K562 (cell line): Measurements from ENCODE around the gene KCTD6. TPM values are rescaled to one million over a fixed set of nuclear protein-coding genes. Genes with fewer than 3 reads are reported as not detected.

Experiments used
- ATAC-seq: fragments of 200-7000 bp; cut with Tn5 transposase; 3 replicates; pipeline ENCODE4 v1.9.1; 2020; ENCODE audit warnings: moderate library complexity
- BruUV-seq: library from RNA; stranded (reverse); fragments of 400-500 nt; replicated peaks from 2 replicates; lab custom pipeline; 2021; lab: Mats Ljungman, UMichigan
- CTCF ChIA-PET: fragments of 300-600 bp; formaldehyde crosslinking; extraction: SDS; loops from one replicate; lab custom pipeline; 2021; ENCODE audit warnings: low intra/inter-chr PET ratio; lab: Yijun Ruan, JAX
- POLR2A ChIA-PET: fragments of 300-600, 350-650 bp; sonication (Branson Sonifier 250); formaldehyde crosslinking; extraction: SDS; loops from one replicate; lab custom pipeline; 2021; ENCODE audit warnings: antibody characterized with exemption, inconsistent platforms; lab: Yijun Ruan, JAX
- DNase-seq, 4 experiments: peaks; one replicate each; pipeline versions ENCODE4 v3.0.0 to v3.0.0-alpha.2; 2011 to 2018; ENCODE audit warnings: low spot score in 3 of 4, mixed read lengths in 3 of 4; ENCODE audit errors: extremely low read depth in 1 of 4
- FAIRE-seq: peaks from 2 replicates; lab custom pipeline; 2011; peaks lifted over from hg19 to GRCh38; lab: Jason Lieb, UNC
- H2AFZ ChIP-seq: 2 replicates; pipeline ENCODE4 v1.6.0; 2011; ENCODE audit warnings: low read depth, low read length, control low read depth, inconsistent platforms
- H3K27ac ChIP-seq: fragments of 200-600 bp; 3 replicates; pipeline ENCODE4 v1.8.0; 2011; ENCODE audit warnings: low read depth, mild to moderate bottlenecking, control low read depth, inconsistent platforms, low read length, moderate library complexity, mixed read lengths; ENCODE audit errors: extremely low read depth
- H3K27me3 ChIP-seq, 2 experiments: fragments of 300-600 bp in 1 of 2; 2 replicates in 1 of 2; 3 replicates in 1 of 2; pipeline versions ENCODE4 v1.6.0 to v1.8.0; 2011; ENCODE audit warnings: inconsistent platforms in 2 of 2, low read length in 2 of 2, mild to moderate bottlenecking in 1 of 2, mixed read lengths in 1 of 2, moderate library complexity in 1 of 2; ENCODE audit not compliant: control insufficient read depth in 2 of 2, insufficient read depth in 2 of 2
- H3K36me3 ChIP-seq: fragments of 300-600 bp; 3 replicates; pipeline ENCODE4 v1.8.0; 2011; ENCODE audit warnings: mild to moderate bottlenecking, low read length, inconsistent platforms; ENCODE audit not compliant: control insufficient read depth, insufficient read depth
- H3K4me1 ChIP-seq, 2 experiments: fragments of 200-600 bp in 1 of 2; replicated peaks in 1 of 2; 2 replicates in 1 of 2; 3 replicates in 1 of 2; pipeline versions ENCODE4 v1.5.1 to v1.8.0; 2011; ENCODE audit warnings: inconsistent platforms in 2 of 2, low read length in 2 of 2, mild to moderate bottlenecking in 1 of 2, mixed read lengths in 1 of 2, moderate library complexity in 1 of 2; ENCODE audit not compliant: control insufficient read depth in 2 of 2, insufficient read depth in 2 of 2
- H3K4me2 ChIP-seq: 2 replicates; pipeline ENCODE4 v1.6.1; 2011; ENCODE audit warnings: low read length, control low read depth, inconsistent platforms, mixed read lengths; ENCODE audit not compliant: insufficient read depth
- H3K4me3 ChIP-seq: fragments of 200-600 bp; sonication (generic), shearing (Covaris generic); 2 replicates; pipeline ENCODE4 v1.5.1; 2016; ENCODE audit warnings: control low read depth, inconsistent platforms
- H3K79me2 ChIP-seq: fragments of 200-600 bp; 3 replicates; pipeline ENCODE4 v1.8.0; 2011; ENCODE audit warnings: low read length, inconsistent platforms; ENCODE audit not compliant: control insufficient read depth, insufficient read depth
- H3K9ac ChIP-seq, 2 experiments: 2 replicates each; pipeline versions ENCODE4 v1.6.0 to v1.6.1; 2011; ENCODE audit warnings: low read depth in 2 of 2, low read length in 2 of 2, control low read depth in 1 of 2, inconsistent platforms in 1 of 2, mild to moderate bottlenecking in 1 of 2, mixed read lengths in 1 of 2; ENCODE audit not compliant: insufficient read depth in 1 of 2
- H3K9me1 ChIP-seq: one replicate; pipeline ENCODE4 v1.6.0; 2011; ENCODE audit warnings: inconsistent platforms, mild to moderate bottlenecking, low read length, moderate library complexity; ENCODE audit not compliant: control insufficient read depth, insufficient read depth
- H3K9me3 ChIP-seq: replicated peaks from 2 replicates; pipeline ENCODE4 v1.5.1; 2011; ENCODE audit warnings: low read depth, low read length, inconsistent platforms; ENCODE audit not compliant: control insufficient read depth, insufficient read depth
- H4K20me1 ChIP-seq: replicated peaks from 2 replicates; pipeline ENCODE4 v1.6.1; 2011; ENCODE audit warnings: low read length, inconsistent platforms, mixed read lengths; ENCODE audit not compliant: control insufficient read depth, insufficient read depth
- ARID2 ChIP-seq: fragments of 450-650 bp; IDR thresholded peaks from 2 replicates; pipeline ENCODE4 v1.6.1; 2017; ENCODE audit warnings: antibody characterized with exemption, mild to moderate bottlenecking
- CREB3 ChIP-seq: fragments of 450-650 bp; conservative IDR thresholded peaks from 2 replicates; pipeline ENCODE4 v1.6.1; 2016; ENCODE audit warnings: missing genetic modification characterization, low read depth, mild to moderate bottlenecking, missing compliant biosample characterization, moderate library complexity
- EZH2 ChIP-seq: IDR thresholded peaks from 2 replicates; pipeline ENCODE4 v1.6.1; 2012; ENCODE audit warnings: low read depth, mild to moderate bottlenecking, inconsistent platforms, low read length, borderline replicate concordance
- GABPA ChIP-seq: fragments of 200-800 bp; sonication (Bioruptor generic); conservative IDR thresholded peaks from 2 replicates; pipeline ENCODE4 v1.6.1; 2016; ENCODE audit warnings: low read depth, missing genetic modification characterization, missing compliant biosample characterization
- MCM7 ChIP-seq, 2 experiments: fragments of 450-650 bp; IDR thresholded peaks; 2 replicates each; pipeline ENCODE4 v1.6.1; 2016 to 2018
- NFIC ChIP-seq: fragments of 450-650 bp; IDR thresholded peaks from 2 replicates; pipeline ENCODE4 v1.6.1; 2017; ENCODE audit warnings: mild to moderate bottlenecking, inconsistent platforms
- NR1H2 ChIP-seq: sonication (generic); formaldehyde crosslinking; IDR thresholded peaks from 2 replicates; pipeline ENCODE4 v1.4.0; 2020; ENCODE audit warnings: mild to moderate bottlenecking, missing genetic modification reagents
- RBM34 ChIP-seq: fragments of 200-400 bp; formaldehyde crosslinking; IDR thresholded peaks from 2 replicates; pipeline ENCODE4 v1.6.1; 2018; ENCODE audit warnings: low read length, borderline replicate concordance; ENCODE audit not compliant: insufficient read depth
- RFX5 ChIP-seq: IDR thresholded peaks from 2 replicates; pipeline ENCODE4 v1.6.1; 2011; ENCODE audit warnings: low read depth, mild to moderate bottlenecking, improper control_type of control experiment, low read length
- SIN3B ChIP-seq: fragments of 450-650 bp; IDR thresholded peaks from 2 replicates; pipeline ENCODE4 v1.6.1; 2017; ENCODE audit warnings: low read depth, mild to moderate bottlenecking, moderate library complexity
- SMARCA4 ChIP-seq: fragments of 450-650 bp; IDR thresholded peaks from 2 replicates; pipeline ENCODE4 v1.6.1; 2016
- TEAD1 ChIP-seq, 2 experiments: fragments of 450-650 bp in 1 of 2; sonication (generic) in 1 of 2; formaldehyde crosslinking; IDR thresholded peaks; 2 replicates each; pipeline versions ENCODE4 v1.4.0 to v1.8.0; 2020 to 2022; ENCODE audit warnings: mild to moderate bottlenecking in 2 of 2, missing genetic modification reagents in 1 of 2
- TFAM ChIP-seq: fragments of 250-450 bp; sonication (Bioruptor Pico); conservative IDR thresholded peaks from 2 replicates; pipeline ENCODE4 v1.5.0; 2021; ENCODE audit warnings: mild to moderate bottlenecking, moderate library complexity
- THAP7 ChIP-seq: fragments of 250-450 bp; sonication (Bioruptor Pico); IDR thresholded peaks from 2 replicates; pipeline ENCODE4 v1.5.0; 2021
- ZBED1 ChIP-seq: IDR thresholded peaks from 2 replicates; pipeline ENCODE4 v1.6.1; 2014
- ZFP30 ChIP-seq: fragments of 250-450 bp; sonication (Bioruptor Pico); IDR thresholded peaks from 2 replicates; pipeline ENCODE4 v1.8.0; 2022; ENCODE audit warnings: moderate library complexity, mild to moderate bottlenecking, inconsistent platforms, borderline replicate concordance
- ZNF274 ChIP-seq: IDR thresholded peaks from 2 replicates; pipeline ENCODE4 v1.6.1; 2011; ENCODE audit warnings: low read depth, mild to moderate bottlenecking, low read length, moderate library complexity, borderline replicate concordance
- WGBS: fragments of 100-300 bp; shearing (Covaris generic); methylation state at CpG from one replicate; pipeline ENCODE4 v1.1.6; 2016; ENCODE audit warnings: low coverage, mixed read lengths; ENCODE audit not compliant: insufficient coverage; ENCODE audit errors: missing lambda C conversion rate; 5-methylcytosine and 5-hydroxymethylcytosine counted together
- in situ Hi-C: fragments of 300-500 bp; cut with MboI; formaldehyde crosslinking; loops from 4 replicates; pipeline ENCODE4 v1.15.0; 2018; ENCODE audit warnings: inconsistent platforms, mixed read lengths
- intact Hi-C: fragments of 100-400 bp; cut with micrococcal nuclease; formaldehyde crosslinking; loops from 2 replicates; pipeline ENCODE4 v1.14.2; 2022
- polyA plus RNA-seq, 8 experiments: library from polyadenylated mRNA; depleted of rRNA in 4 of 8; stranded (reverse) in 5 of 8; unstranded in 3 of 8; fragments of >200 nt; fragmentation: Nextera tagmentation in 2 of 8; fragmentation: Illumina TruSeq in 1 of 8; extraction: Ambion mirVana in 2 of 8; extraction: Trizol in 1 of 8; gene quantifications; 2 replicates each; pipeline versions ENCODE4 v1.2.1 to v1.2.3, GENCODE V29; 2011 to 2014; ENCODE audit warnings: inconsistent platforms in 1 of 8, missing spikeins in 1 of 8
- total RNA-seq, 7 experiments: library from RNA; depleted of rRNA in 6 of 7; stranded (reverse); fragments of >200 nt in 6 of 7; fragmentation: Illumina TruSeq in 2 of 7; extraction: Trizol in 2 of 7; gene quantifications; 2 replicates each; pipeline versions ENCODE4 v1.2.1 to v1.2.3, GENCODE V29; 2011 to 2021; ENCODE audit warnings: low replicate concordance in 1 of 7

Gene KCTD6
- total and polyA plus RNA-seq, 9 of the 15 experiments (the other 6 are each of a cell fraction or from before 2014, with no cell fraction given) = 2.1 to 5.9 (median 4.5) TPM

GRCh38 chr3:58530354-58530865, 38.5 kb downstream of the KCTD6 start:
- Histone ChIP-seq H3K79me2 (no peaks in the 10 kb centered on the region), H2AFZ (no peak overlapping the region), H3K27ac (no peak overlapping the region), H3K9me1 (no peaks in the 10 kb centered on the region), H3K4me1 (peaks cover under 1 to 13% of the 10 kb centered on the region in 2 experiments; a peak in 2 of 5 replicates), H4K20me1 (no peaks in the 10 kb centered on the region), H3K4me2 (no peak overlapping the region), H3K9me3 (no peaks in the 10 kb centered on the region), H3K9ac (0 out of 4 replicates have a peak overlapping the region, but pooled peaks of 1 of the 2 experiments have one; percentile 35), H3K4me3 (no peak overlapping the region), H3K27me3 (peaks cover 0 to 5% of the 10 kb centered on the region in 2 experiments; a peak in 1 of 5 replicates), H3K36me3 (no peaks in the 10 kb centered on the region)
- ChIA-PET POLR2A (interaction anchor here (1.2 kb wide), 1 partner anchor 80 kb away, joined by 3 read pairs; no protein-coding TSS in a partner anchor), CTCF (interaction anchor here (1.1 kb wide), 2 partner anchors 108 to 209 kb away, joined by 3 read pairs; no protein-coding TSS in a partner anchor)
- intact Hi-C loops (loop anchor here (5.0 kb wide), 2 partner anchors 208 to 343 kb away; no protein-coding TSS in a partner anchor), in situ Hi-C loops (loop anchor here (5.0 to 10.0 kb wide), 3 partner anchors 103 to 346 kb away; no protein-coding TSS in a partner anchor)
- FAIRE-seq = no peak
- no peak for DNase-seq
- TF ChIP-seq SIN3B (no peak), SMARCA4 (no peak), GABPA (tag) (no peak), NR1H2 (CRISPR knock-in tag) (no peak), THAP7 (no peak), EZH2 (no peak), ZBED1 (no peak), CREB3 (tag) (no peak), NFIC (no peak), MCM7 (IDR thresholded peaks at IDR 0.05) (no peak), ZFP30 (CRISPR knock-in tag) (no peak), TFAM (CRISPR knock-in tag) (no peak), ZNF274 (no peak), RFX5 (no peak), TEAD1 (CRISPR knock-in tag; IDR thresholded peaks at IDR 0.05) (no peak), RBM34 (no peak), ARID2 (no peak)
- no peak for ATAC-seq
- 29% methylated on average over 16 of the region's 18 CpGs for WGBS
- no TSS peak for BruUV-seq
